ENCODE measurements around the gene PIP5K1B.

DNA sequence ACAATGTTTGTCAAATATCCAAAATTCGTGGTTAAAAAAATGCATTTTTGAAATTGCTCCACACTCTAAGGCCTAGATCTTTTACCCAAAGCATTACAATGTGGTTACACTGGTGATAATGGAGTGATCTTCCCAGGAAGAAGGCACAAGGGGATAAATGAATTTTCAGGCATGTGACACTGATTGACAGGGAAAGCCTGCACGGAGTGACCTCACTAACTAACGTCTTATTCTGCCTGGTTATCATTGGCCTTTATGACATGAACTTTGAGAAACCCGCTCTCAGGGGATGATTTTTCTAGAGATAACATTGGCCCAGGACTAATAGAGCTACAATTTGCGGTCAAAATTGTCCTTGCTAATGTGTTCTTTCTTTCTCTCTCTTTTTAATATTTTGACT, 171.2 kb downstream of the PIP5K1B start:
- TF ChIP-seq, protein P1, sequence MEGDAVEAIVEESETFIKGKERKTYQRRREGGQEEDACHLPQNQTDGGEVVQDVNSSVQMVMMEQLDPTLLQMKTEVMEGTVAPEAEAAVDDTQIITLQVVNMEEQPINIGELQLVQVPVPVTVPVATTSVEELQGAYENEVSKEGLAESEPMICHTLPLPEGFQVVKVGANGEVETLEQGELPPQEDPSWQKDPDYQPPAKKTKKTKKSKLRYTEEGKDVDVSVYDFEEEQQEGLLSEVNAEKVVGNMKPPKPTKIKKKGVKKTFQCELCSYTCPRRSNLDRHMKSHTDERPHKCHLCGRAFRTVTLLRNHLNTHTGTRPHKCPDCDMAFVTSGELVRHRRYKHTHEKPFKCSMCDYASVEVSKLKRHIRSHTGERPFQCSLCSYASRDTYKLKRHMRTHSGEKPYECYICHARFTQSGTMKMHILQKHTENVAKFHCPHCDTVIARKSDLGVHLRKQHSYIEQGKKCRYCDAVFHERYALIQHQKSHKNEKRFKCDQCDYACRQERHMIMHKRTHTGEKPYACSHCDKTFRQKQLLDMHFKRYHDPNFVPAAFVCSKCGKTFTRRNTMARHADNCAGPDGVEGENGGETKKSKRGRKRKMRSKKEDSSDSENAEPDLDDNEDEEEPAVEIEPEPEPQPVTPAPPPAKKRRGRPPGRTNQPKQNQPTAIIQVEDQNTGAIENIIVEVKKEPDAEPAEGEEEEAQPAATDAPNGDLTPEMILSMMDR (IDR thresholded peaks at IDR 0.05) = no peak
- no peak for TF ChIP-seq POLR2A (IDR thresholded peaks at IDR 0.05)
